GM21526 (cell line): ENCODE results near the gene KDM6A.
"Not testable (repeated sequence)": the region's sequence is repeated elsewhere in the genome, so short reads cannot be mapped to it uniquely, and the experiment has no call there.

ENCODE experiments used
- ATAC-seq: cut with Tn5 transposase; IDR thresholded peaks from one replicate; pipeline ENCODE4 v1.9.1; 2021; ENCODE audit warnings: moderate library complexity; ENCODE audit not compliant: unreplicated experiment, low FRiP score

The KDM6A gene

GRCh38 chrX:45063319-45064095 is 190.5 kb downstream of the KDM6A start:
- ATAC-seq, result no peak

GRCh38 chrX:45068569-45068968 is 195.6 kb downstream of the KDM6A start:
- no peak for ATAC-seq

DNA sequence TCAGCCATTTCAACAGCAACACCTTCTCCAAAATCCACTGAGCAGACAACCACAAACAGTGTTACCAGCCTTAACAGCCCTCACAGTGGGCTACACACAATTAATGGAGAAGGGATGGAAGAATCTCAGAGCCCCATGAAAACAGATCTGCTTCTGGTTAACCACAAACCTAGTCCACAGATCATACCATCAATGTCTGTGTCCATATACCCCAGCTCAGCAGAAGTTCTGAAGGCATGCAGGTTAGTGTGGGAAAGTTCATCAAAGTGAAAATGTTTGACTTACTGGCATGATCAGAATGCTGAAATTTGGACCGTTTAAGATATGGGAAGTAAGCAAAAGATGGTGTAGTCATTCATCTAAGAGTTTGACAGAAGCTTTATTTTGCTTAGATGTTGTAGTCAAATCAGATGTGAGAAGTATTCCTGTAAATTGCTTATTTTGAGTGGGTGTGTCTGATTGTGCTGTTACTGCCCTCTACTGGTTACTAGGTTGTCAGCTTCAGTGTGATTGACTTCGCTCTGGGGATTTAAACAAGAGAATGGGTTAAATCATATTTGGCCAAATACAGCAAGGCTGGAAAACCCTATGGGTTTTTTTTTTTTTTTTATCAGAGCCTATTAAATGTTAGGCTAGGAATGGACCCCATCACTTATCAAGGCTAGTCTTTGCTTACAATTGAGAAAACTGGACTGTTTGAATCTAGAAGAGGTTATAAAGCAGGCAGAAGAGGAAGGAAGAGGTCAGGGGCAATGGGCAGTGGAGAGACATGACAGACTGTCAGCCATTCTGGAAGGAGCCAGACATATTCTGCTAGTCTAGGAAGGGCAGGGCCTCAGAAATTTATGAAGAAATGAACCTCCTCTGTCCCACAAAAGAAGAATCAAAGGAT is 197.4 kb downstream of the KDM6A start:
- ATAC-seq, result no peak

DNA sequence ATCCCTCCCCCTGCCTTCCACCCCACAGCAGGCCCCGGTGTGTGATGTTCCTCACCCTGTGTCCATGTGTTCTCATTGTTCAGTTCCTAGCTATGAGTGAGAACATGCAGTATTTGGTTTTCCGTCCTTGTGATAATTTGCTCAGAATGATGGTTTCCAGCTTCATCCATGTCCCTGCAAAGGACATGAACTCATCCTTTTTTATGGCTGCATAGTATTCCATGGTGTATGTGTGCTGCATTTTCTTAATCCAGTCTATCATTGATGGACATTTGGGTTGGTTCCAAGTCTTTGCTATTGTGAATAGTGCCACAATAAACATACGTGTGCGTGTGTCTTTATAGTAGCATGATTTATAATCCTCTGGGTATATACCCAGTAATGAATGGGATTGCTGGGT is 200.0 kb downstream of the KDM6A start:
- not testable (repeated sequence) for ATAC-seq

DNA sequence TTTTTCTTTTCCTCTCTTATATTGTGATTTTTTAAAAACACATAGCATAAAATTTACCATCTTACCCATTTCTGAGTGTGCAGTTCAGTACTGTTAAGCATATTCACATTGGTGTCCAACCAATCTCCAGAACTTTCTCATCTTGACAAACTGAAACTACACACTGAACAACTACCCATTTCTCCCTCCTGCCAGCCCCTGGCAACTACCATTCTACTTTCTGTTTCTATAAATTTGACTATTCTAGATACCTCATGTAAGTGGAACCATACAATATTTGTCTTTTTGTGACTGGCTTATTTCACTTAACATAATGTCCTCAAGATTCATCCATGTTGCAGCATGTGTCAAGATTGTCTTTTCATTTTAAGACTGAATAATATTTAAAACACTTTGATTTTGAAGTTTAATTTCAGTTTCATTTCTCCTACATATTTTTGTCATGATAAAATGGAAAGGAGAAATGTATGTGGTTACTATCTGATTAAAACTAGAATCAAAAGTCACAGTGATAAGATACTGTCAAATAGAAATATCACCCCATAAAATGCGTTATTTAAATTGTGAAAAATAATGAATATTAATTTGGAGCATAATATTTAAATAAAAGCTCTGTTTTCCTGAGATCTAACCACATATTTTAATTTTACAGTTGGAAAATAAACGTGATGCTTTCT is 204.9 kb downstream of the KDM6A start:
- peak; percentile 83 for ATAC-seq

GRCh38 chrX:45083314-45083713 is 210.3 kb downstream of the KDM6A start:
- no peak for ATAC-seq

DNA sequence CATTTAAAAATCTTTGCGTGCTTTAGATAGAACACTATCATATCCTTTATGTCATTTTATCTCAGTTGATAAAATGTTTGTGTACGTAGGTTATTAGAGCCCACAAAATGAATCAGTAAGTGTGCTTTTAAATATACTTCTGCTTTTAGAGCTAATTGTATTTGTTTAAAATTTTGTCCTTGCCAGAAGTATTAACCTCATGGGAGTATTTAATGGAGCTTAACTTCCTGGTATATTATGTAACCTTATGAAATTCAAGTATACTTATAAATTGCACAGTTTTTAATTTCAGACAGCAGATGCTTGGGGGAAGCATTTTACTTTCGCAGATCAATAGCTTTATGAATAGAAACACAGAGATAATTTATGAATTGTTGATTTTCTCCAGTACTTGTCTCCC is 237.5 kb downstream of the KDM6A start:
- no peak for ATAC-seq

GRCh38 chrX:45126158-45126557 is 253.2 kb downstream of the KDM6A start:
- no peak for ATAC-seq

- no peak for ATAC-seq
Measured at GRCh38 chrX:45128896-45129454, 256.0 kb downstream of the KDM6A start.

GRCh38 chrX:45133465-45133864 is 260.5 kb downstream of the KDM6A start:
- ATAC-seq, result no peak

- ATAC-seq, result no peak
Measured at GRCh38 chrX:45134315-45134731, 261.3 kb downstream of the KDM6A start.

DNA sequence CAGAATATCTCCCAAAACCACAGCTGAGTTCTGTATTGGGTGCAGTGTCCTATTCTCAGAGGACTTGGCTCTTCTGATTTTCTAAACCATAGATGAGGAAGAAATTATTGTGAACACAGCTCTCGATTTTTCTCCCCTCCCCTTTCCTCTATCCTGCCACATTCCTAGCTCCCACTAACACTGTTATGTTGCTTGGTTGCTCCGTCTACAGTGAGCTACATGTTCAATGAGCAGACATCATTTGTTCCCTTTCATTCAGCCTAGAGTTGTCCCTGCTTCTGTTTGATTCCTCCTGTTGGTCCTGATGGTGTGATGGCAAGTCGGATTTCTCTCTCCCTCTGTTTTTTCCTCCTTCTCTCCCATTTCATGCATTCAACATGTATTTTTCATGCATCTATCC is 261.8 kb downstream of the KDM6A start:
- ATAC-seq, result no peak

DNA sequence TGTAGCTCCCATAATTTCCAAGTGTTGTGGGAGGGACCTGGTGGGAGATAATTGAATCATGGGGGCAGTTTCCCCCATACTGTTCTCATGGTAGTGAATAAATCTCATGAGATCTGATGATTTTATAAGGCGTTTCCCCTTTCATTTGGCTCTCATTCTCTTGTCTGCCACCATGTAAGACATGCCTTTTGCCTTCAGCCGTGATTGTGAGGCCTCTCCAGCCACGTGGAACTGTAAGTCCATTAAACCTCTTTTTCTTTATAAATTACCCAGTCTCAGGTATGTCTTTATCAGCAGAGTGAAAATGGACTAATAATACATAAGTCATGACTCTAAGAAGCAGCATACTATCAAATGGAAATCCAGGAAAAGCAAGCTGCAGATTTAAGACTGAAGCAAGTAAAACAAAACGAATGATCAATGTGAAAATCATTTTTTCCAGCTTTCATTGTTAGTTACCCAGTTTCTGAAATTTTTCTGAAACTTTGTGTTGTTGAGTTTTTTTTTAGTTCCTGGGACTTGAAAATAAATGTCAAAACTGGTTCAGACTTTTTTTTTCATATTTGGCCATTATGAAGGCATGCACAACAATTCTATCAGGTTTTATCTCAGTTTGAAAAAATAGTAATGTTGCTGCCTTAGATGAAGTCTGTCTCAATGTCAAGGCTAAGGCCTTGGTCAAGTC is 262.5 kb downstream of the KDM6A start:
- not testable (repeated sequence) for ATAC-seq

- ATAC-seq, result no peak
Measured at GRCh38 chrX:45137531-45137930, 264.5 kb downstream of the KDM6A start.

DNA sequence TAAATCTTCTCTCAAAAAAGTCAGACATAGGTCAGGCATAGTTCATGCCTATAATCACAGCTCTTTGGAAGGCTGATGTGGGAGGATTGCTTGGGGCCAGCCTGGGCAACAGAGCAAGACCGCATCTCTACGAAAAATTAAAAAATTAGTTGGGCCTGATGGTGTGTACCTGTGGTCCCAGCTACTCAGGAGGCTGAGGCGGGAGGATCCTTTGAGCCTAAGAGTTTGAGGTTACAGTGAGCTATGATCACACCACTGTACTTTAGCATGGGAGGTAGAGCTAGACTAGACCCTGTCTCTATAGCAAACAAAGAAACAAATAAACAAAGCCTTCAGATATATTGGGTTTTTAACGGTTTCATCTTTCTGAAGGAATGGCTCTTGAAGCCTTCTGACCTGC is 265.5 kb downstream of the KDM6A start:
- no peak for ATAC-seq

GRCh38 chrX:45140812-45141211 is 267.8 kb downstream of the KDM6A start:
- ATAC-seq, result no peak

- no peak for ATAC-seq
Measured at GRCh38 chrX:45142185-45142584, 269.2 kb downstream of the KDM6A start.

DNA sequence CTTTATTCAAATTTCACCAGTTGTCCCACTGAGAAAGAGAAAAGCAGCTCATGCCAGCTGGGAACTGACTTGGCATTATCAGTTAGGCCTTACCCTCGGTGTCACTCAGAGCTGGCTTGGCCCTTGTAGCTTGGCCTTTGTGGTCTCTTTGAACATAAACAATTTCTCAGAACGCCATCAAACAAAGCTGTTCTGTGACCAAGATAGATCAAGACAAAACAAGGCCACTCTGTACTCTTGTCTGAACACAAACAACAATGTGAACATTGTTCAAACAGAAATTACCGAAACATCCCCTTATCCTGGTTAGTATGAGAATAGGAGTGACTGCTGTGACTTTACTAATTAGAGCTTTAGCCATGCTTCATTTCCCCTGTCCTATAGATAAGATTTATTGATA is 270.5 kb downstream of the KDM6A start:
- ATAC-seq, result no peak

GRCh38 chrX:45145492-45146215 is 272.7 kb downstream of the KDM6A start:
- ATAC-seq, result no peak

GRCh38 chrX:45150821-45151220 is 277.8 kb downstream of the KDM6A start:
- ATAC-seq, result no peak
